Measurements from ENCODE around the gene ERVH48-1. TPM values are rescaled to one million over a fixed set of nuclear protein-coding genes. Genes with fewer than 3 reads are reported as not detected.
"Not testable (repeated sequence)": the region's sequence is repeated elsewhere in the genome, so short reads cannot be mapped to it uniquely, and the experiment has no call there.

ERVH48-1 gene
- polyA plus RNA-seq, 2 of the 4 experiments (the other 2 are of a cell fraction), result not detected

DNA sequence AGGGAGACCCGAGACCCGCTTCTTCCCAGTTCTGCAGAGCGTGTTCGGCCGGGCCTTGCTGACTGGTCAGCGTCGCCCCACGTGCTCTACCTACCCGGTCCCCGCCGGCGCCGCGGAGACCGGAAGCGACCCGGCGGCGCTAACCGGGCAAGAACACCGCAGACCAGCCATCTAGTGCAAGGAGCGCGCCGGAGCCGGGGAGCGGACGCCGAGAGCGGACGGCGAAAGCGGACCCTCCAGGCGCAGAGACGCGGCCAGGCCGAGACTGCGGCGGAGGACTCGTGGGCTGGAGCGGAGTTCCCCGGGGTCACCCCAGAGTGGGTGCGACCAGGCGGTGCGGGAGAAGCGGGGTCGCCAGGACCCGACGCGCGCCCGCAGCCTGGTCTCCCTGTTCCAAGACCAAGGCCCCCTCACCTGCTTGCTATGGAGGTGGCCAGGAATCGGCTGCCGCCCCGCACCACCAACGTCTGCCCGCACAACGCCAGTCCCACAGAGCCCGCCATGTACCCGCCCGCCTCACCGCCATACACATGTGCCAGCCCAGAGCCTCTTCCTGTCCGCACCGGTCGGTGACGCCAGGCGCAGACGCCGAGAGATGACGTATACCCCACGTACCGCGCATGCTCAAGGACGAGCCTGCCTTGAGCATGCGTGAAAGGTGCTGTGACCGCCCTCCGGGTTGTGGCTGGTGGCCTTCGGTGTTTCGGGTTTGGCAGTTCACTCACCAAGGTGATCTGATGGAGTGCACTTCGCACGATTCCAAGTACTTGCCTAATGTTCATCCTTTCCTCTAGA, 46.2 kb downstream of the ERVH48-1 start, which contains the start of gene WDR4 (continued):
- TF ChIP-seq NR3C1 (IDR thresholded peaks at IDR 0.05), result no peak
- no peak for TF ChIP-seq HOXB13 (CRISPR knock-in tag; IDR thresholded peaks at IDR 0.05; ENCODE audit: low read depth)
- TF ChIP-seq TFCP2L1 (CRISPR knock-in tag; IDR thresholded peaks at IDR 0.05), result peak; percentile 39; the same call in 1 of the 2 replicates
- TF ChIP-seq HOXB5 (CRISPR knock-in tag; IDR thresholded peaks at IDR 0.05), result no peak
- TF ChIP-seq HDAC2 (IDR thresholded peaks at IDR 0.05), result no peak
- TF ChIP-seq RARB (CRISPR knock-in tag; IDR thresholded peaks at IDR 0.05), result no peak

DNA sequence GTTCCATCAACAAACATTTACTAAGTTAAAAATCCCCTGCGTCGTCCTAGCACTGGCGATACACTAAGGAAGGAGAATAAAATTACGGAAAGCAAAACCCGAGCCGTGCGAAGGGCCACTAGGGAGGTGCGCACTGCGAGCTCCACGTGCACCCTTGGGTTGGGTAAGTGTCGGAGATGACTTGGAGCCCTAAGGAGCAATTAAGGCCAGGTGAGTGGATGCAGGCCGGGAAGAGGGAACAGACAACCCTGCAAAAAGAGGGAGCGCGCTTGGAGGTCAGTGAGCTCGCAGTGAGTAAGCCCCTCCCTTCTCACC, 46.8 kb downstream of the ERVH48-1 start:
- ChIA-PET POLR2A (interaction anchor here (0.7 kb wide), 1 partner anchor 15 kb away, joined by 5 read pairs; the partner anchor contains the start of gene NDUFV3), CTCF (interaction anchor here (0.6 kb wide), 1 partner anchor 11 kb away, joined by 3 read pairs; no protein-coding TSS in a partner anchor)
- no peak for TF ChIP-seq KDM5A (IDR thresholded peaks at IDR 0.05)
- no peak for TF ChIP-seq ZNF302 (CRISPR knock-in tag; IDR thresholded peaks at IDR 0.05)
- TF ChIP-seq PBX3 (IDR thresholded peaks at IDR 0.05), result no peak
- no peak for TF ChIP-seq FOSL2 (IDR thresholded peaks at IDR 0.05)
- TF ChIP-seq FOSL2 (CRISPR knock-in tag; IDR thresholded peaks at IDR 0.05), result 0 out of 2 replicates have a peak, but pooled peaks have one; percentile 8
- TF ChIP-seq MAX (IDR thresholded peaks at IDR 0.05), result peak; percentile 50; the same call in 1 of the 2 replicates
- peak; percentile 52; the same call in 1 of the 2 replicates for TF ChIP-seq E2F6 (IDR thresholded peaks at IDR 0.05; ENCODE audit: borderline replicate concordance, low read depth)
- TF ChIP-seq HOXB13 (CRISPR knock-in tag; IDR thresholded peaks at IDR 0.05; ENCODE audit: low read depth), result no peak
- DNase-seq (ENCODE audit: low read depth in 1 of 2, low spot score in 1 of 2) (no peak), FAIRE-seq (no peak), ATAC-seq (peak; percentile 50 to 62; a peak in 5 of 6 replicates)
- peak overlapping the region; percentile 86 for H3K4me2 ChIP-seq
- H3K4me1 ChIP-seq, result peaks cover 10% of the 10 kb centered on the region; the same call in 1 of the 3 replicates
- H3K9me3 ChIP-seq, result no peaks in the 10 kb centered on the region
- peak overlapping the region; percentile 90 to 96 for H3K27ac ChIP-seq
- peak overlapping the region; percentile 73 for H3K4me3 ChIP-seq
- WGBS (ENCODE audit: missing lambda C conversion rate), result 0% methylated on average over 15 of the region's 15 CpGs

- H3K4me3 ChIP-seq; H3K27ac ChIP-seq; H3K9me3 ChIP-seq; FAIRE-seq; ATAC-seq; H3K4me2 ChIP-seq; H3K4me1 ChIP-seq; DNase-seq (ENCODE audit: low read depth in 1 of 2, low spot score in 1 of 2); POLR2A ChIA-PET: not testable (repeated sequence)
- WGBS (ENCODE audit: missing lambda C conversion rate), result 94% methylated on average over 10 of the region's 10 CpGs
- CTCF ChIA-PET, result interaction anchor here (0.6 kb wide), 1 partner anchor 248 kb away, joined by 3 read pairs; no protein-coding TSS in a partner anchor
These were observed 49.6 kb downstream of the ERVH48-1 start for GRCh38 chr21:42875811-42876210.

GRCh38 chr21:42873096-42873495, 52.3 kb downstream of the ERVH48-1 start:
- no peak for ATAC-seq
- DNase-seq (ENCODE audit: low read depth in 1 of 2, low spot score in 1 of 2), result no peak
- H3K4me3 ChIP-seq, result no peak overlapping the region
- no peak overlapping the region for H3K27ac ChIP-seq
- WGBS (ENCODE audit: missing lambda C conversion rate), result 100% methylated on average over 3 of the region's 7 CpGs
- H3K4me1 ChIP-seq, result peaks cover 9% of the 10 kb centered on the region; the same call in 1 of the 3 replicates
- no peak overlapping the region for H3K4me2 ChIP-seq
- FAIRE-seq, result no peak
- POLR2A ChIA-PET, result no interaction called here
- TF ChIP-seq HES2 (IDR thresholded peaks at IDR 0.05) (no peak), CHD4 (IDR thresholded peaks at IDR 0.05; ENCODE audit: borderline replicate concordance) (no peak)
- CTCF ChIA-PET, result no interaction called here
- no peaks in the 10 kb centered on the region for H3K9me3 ChIP-seq

GRCh38 chr21:42868196-42868595, 57.2 kb downstream of the ERVH48-1 start:
- WGBS (ENCODE audit: missing lambda C conversion rate), result 95% methylated on average over 9 of the region's 10 CpGs
- Histone ChIP-seq H3K4me1 (no peaks in the 10 kb centered on the region), H3K4me2 (no peak overlapping the region), H3K27ac (no peak overlapping the region), H3K4me3 (no peak overlapping the region), H3K9me3 (no peaks in the 10 kb centered on the region)
- no peak for ATAC-seq
- FAIRE-seq, result no peak
- DNase-seq (ENCODE audit: low read depth in 1 of 2, low spot score in 1 of 2), result no peak
- ChIA-PET CTCF (interaction anchor here (0.8 to 1.3 kb wide), 3 partner anchors 8 to 76 kb away, joined by 3 to 4 read pairs (median 3); no protein-coding TSS in a partner anchor), POLR2A (no interaction called here)
- TF ChIP-seq HOXB13 (CRISPR knock-in tag; IDR thresholded peaks at IDR 0.05; ENCODE audit: low read depth), result no peak
- TF ChIP-seq ESRRA (IDR thresholded peaks at IDR 0.05; ENCODE audit: borderline replicate concordance, low read length), result no peak
- no peak for TF ChIP-seq POLR2AphosphoS2 (conservative IDR thresholded peaks at IDR 0.05; ENCODE audit: low read length)
- TF ChIP-seq ZFP36 (IDR thresholded peaks at IDR 0.05; ENCODE audit: borderline replicate concordance, partially characterized antibody), result no peak
- no peak for TF ChIP-seq ELK1 (IDR thresholded peaks at IDR 0.05; ENCODE audit: low read depth, low read length)
- TF ChIP-seq REST (IDR thresholded peaks at IDR 0.05), result no peak
- no peak for TF ChIP-seq CBX8 (IDR thresholded peaks at IDR 0.05)
